SJCRH30 (cell line): Measurements from ENCODE around the gene PRKCE. TPM values are rescaled to one million over a fixed set of nuclear protein-coding genes. Genes with fewer than 3 reads are reported as not detected.
"Not testable (repeated sequence)": the region's sequence is repeated elsewhere in the genome, so short reads cannot be mapped to it uniquely, and the experiment has no call there.

Experiments used
- DNase-seq, 2 experiments: peaks; one replicate each; pipeline ENCODE4 v3.0.0-alpha.2; 2015 to 2020
- H3K27ac ChIP-seq: fragments of 250-450 bp; sonication (Bioruptor Pico); 2 replicates; pipeline ENCODE4 v1.5.1; 2020; ENCODE audit warnings: mild to moderate bottlenecking, moderate library complexity
- H3K27me3 ChIP-seq: fragments of 250-450 bp; sonication (Bioruptor Pico); 2 replicates; pipeline ENCODE4 v1.5.1; 2020; ENCODE audit warnings: mild to moderate bottlenecking, moderate library complexity
- H3K36me3 ChIP-seq: fragments of 250-450 bp; sonication (Bioruptor Pico); 2 replicates; pipeline ENCODE4 v1.5.1; 2020; ENCODE audit warnings: mild to moderate bottlenecking, moderate library complexity
- H3K4me1 ChIP-seq: fragments of 250-450 bp; sonication (Bioruptor Pico); 2 replicates; pipeline ENCODE4 v1.5.1; 2020; ENCODE audit warnings: mild to moderate bottlenecking, moderate library complexity
- H3K4me3 ChIP-seq: fragments of 250-450 bp; sonication (Bioruptor Pico); 2 replicates; pipeline ENCODE4 v1.5.1; 2020; ENCODE audit warnings: mild to moderate bottlenecking, moderate library complexity
- H3K9me3 ChIP-seq: fragments of 250-450 bp; sonication (Bioruptor Pico); replicated peaks from 2 replicates; pipeline ENCODE4 v1.5.1; 2020; ENCODE audit warnings: mild to moderate bottlenecking, moderate library complexity
- total RNA-seq: library from RNA; depleted of rRNA; stranded (reverse); fragments of >200 nt; shearing (Covaris generic); gene quantifications from 2 replicates; pipeline ENCODE4 v1.2.3, GENCODE V29; 2014

The PRKCE gene
- total RNA-seq, 1 experiment from 2014 or later = 11.9 TPM

GRCh38 chr2:45858872-45859271 lies 207.4 kb downstream of the PRKCE start:
- H3K36me3 ChIP-seq, H3K27me3 ChIP-seq: not testable (repeated sequence)

GRCh38 chr2:45859682-45860081 lies 208.2 kb downstream of the PRKCE start:
- no peaks in the 10 kb centered on the region for H3K36me3 ChIP-seq
- no peaks in the 10 kb centered on the region for H3K27me3 ChIP-seq
- H3K27ac ChIP-seq = no peak overlapping the region
- peaks cover 10% of the 10 kb centered on the region for H3K4me1 ChIP-seq
- no peak overlapping the region for H3K4me3 ChIP-seq
- no peak for DNase-seq
- no peaks in the 10 kb centered on the region for H3K9me3 ChIP-seq

More at GRCh38 chr2:45858872-45859271, 207.4 kb downstream of the PRKCE start:
- DNase-seq, H3K27ac ChIP-seq, H3K9me3 ChIP-seq, H3K4me3 ChIP-seq: not testable (repeated sequence)
- peaks cover 10% of the 10 kb centered on the region for H3K4me1 ChIP-seq

GRCh38 chr2:45860136-45861121 lies 209.0 kb downstream of the PRKCE start:
- Histone ChIP-seq H3K27me3 (no peaks in the 10 kb centered on the region), H3K27ac (no peak overlapping the region), H3K9me3 (no peaks in the 10 kb centered on the region), H3K4me1 (peaks cover 10% of the 10 kb centered on the region), H3K36me3 (no peaks in the 10 kb centered on the region), H3K4me3 (0 out of 2 replicates have a peak overlapping the region, but pooled peaks have one; percentile 2)
- DNase-seq = peak; percentile 71 to 84

- peaks cover 10% of the 10 kb centered on the region for H3K4me1 ChIP-seq
- no peaks in the 10 kb centered on the region for H3K27me3 ChIP-seq
- H3K4me3 ChIP-seq = no peak overlapping the region
- H3K9me3 ChIP-seq = no peaks in the 10 kb centered on the region
- no peaks in the 10 kb centered on the region for H3K36me3 ChIP-seq
- no peak for DNase-seq
- H3K27ac ChIP-seq = no peak overlapping the region
Measured at GRCh38 chr2:45862843-45863242, 211.4 kb downstream of the PRKCE start.

GRCh38 chr2:45864121-45864520 lies 212.6 kb downstream of the PRKCE start:
- Histone ChIP-seq H3K36me3 (no peaks in the 10 kb centered on the region), H3K27ac (no peak overlapping the region), H3K9me3 (no peaks in the 10 kb centered on the region), H3K4me1 (peaks cover 13% of the 10 kb centered on the region), H3K4me3 (no peak overlapping the region), H3K27me3 (no peaks in the 10 kb centered on the region)
- no peak for DNase-seq

- Histone ChIP-seq H3K9me3 (no peaks in the 10 kb centered on the region), H3K27ac (no peak overlapping the region), H3K27me3 (no peaks in the 10 kb centered on the region), H3K4me1 (peaks cover 29% of the 10 kb centered on the region), H3K4me3 (no peak overlapping the region), H3K36me3 (no peaks in the 10 kb centered on the region)
- DNase-seq = no peak
Measured at GRCh38 chr2:45867349-45867748, 215.9 kb downstream of the PRKCE start.

- Histone ChIP-seq H3K36me3 (no peaks in the 10 kb centered on the region), H3K27ac (no peak overlapping the region), H3K4me3 (no peak overlapping the region), H3K9me3 (no peaks in the 10 kb centered on the region), H3K4me1 (peaks cover 31% of the 10 kb centered on the region), H3K27me3 (no peaks in the 10 kb centered on the region)
- no peak for DNase-seq
Measured at GRCh38 chr2:45867800-45868199, 216.3 kb downstream of the PRKCE start.

GRCh38 chr2:45869165-45869501 lies 217.7 kb downstream of the PRKCE start:
- Histone ChIP-seq H3K4me1 (peaks cover 31% of the 10 kb centered on the region), H3K27me3 (no peaks in the 10 kb centered on the region), H3K4me3 (no peak overlapping the region), H3K27ac (no peak overlapping the region), H3K9me3 (no peaks in the 10 kb centered on the region), H3K36me3 (no peaks in the 10 kb centered on the region)
- no peak for DNase-seq

- peak; percentile 72 to 80 for DNase-seq
- no peaks in the 10 kb centered on the region for H3K36me3 ChIP-seq
- peaks cover 36% of the 10 kb centered on the region for H3K4me1 ChIP-seq
- H3K27me3 ChIP-seq = no peaks in the 10 kb centered on the region
- 0 out of 2 replicates have a peak overlapping the region, but pooled peaks have one; percentile 6 for H3K27ac ChIP-seq
- no peak overlapping the region for H3K4me3 ChIP-seq
- no peaks in the 10 kb centered on the region for H3K9me3 ChIP-seq
Measured at GRCh38 chr2:45871025-45871424, 219.6 kb downstream of the PRKCE start.

- peak; percentile 55 to 82 for DNase-seq
- H3K9me3 ChIP-seq = 0 out of 2 replicates have a peak, but pooled peaks cover 1% of the 10 kb centered on the region
- H3K27ac ChIP-seq = 0 out of 2 replicates have a peak overlapping the region, but pooled peaks have one; percentile 6
- peaks cover 36% of the 10 kb centered on the region for H3K4me1 ChIP-seq
- no peak overlapping the region for H3K4me3 ChIP-seq
- H3K27me3 ChIP-seq = no peaks in the 10 kb centered on the region
- no peaks in the 10 kb centered on the region for H3K36me3 ChIP-seq
Measured at GRCh38 chr2:45871541-45871940, 220.1 kb downstream of the PRKCE start.

- H3K4me1 ChIP-seq = peaks cover 36% of the 10 kb centered on the region
- no peak overlapping the region for H3K4me3 ChIP-seq
- 0 out of 2 replicates have a peak, but pooled peaks cover 3% of the 10 kb centered on the region for H3K9me3 ChIP-seq
- H3K27ac ChIP-seq = no peak overlapping the region
- no peak for DNase-seq
- no peaks in the 10 kb centered on the region for H3K27me3 ChIP-seq
- H3K36me3 ChIP-seq = no peaks in the 10 kb centered on the region
Measured at GRCh38 chr2:45872211-45872610, 220.7 kb downstream of the PRKCE start.

- peaks cover 32% of the 10 kb centered on the region for H3K4me1 ChIP-seq
- DNase-seq = peak in 1 of 2 experiments; percentile 59
- H3K27ac ChIP-seq = no peak overlapping the region
- H3K27me3 ChIP-seq = no peaks in the 10 kb centered on the region
- H3K9me3 ChIP-seq = peaks cover 3% of the 10 kb centered on the region; the same call in 1 of the 2 replicates
- H3K4me3 ChIP-seq = no peak overlapping the region
- no peaks in the 10 kb centered on the region for H3K36me3 ChIP-seq
Measured at GRCh38 chr2:45874344-45874743, 222.9 kb downstream of the PRKCE start.

- H3K36me3 ChIP-seq = no peaks in the 10 kb centered on the region
- H3K9me3 ChIP-seq = peaks cover 3% of the 10 kb centered on the region; the same call in 1 of the 2 replicates
- no peaks in the 10 kb centered on the region for H3K27me3 ChIP-seq
- DNase-seq = no peak
- no peak overlapping the region for H3K27ac ChIP-seq
- H3K4me3 ChIP-seq = no peak overlapping the region
- peaks cover 13% of the 10 kb centered on the region for H3K4me1 ChIP-seq
Measured at GRCh38 chr2:45876611-45877010, 225.1 kb downstream of the PRKCE start.

GRCh38 chr2:45879406-45879805 lies 227.9 kb downstream of the PRKCE start:
- Histone ChIP-seq H3K27ac (no peak overlapping the region), H3K4me1 (0 out of 2 replicates have a peak, but pooled peaks cover 3% of the 10 kb centered on the region), H3K4me3 (no peak overlapping the region), H3K27me3 (no peaks in the 10 kb centered on the region), H3K36me3 (no peaks in the 10 kb centered on the region), H3K9me3 (peaks cover 3% of the 10 kb centered on the region; the same call in 1 of the 2 replicates)
- DNase-seq = no peak

GRCh38 chr2:45879936-45880335 lies 228.5 kb downstream of the PRKCE start:
- no peak overlapping the region for H3K4me3 ChIP-seq
- peaks cover 3% of the 10 kb centered on the region; the same call in 1 of the 2 replicates for H3K9me3 ChIP-seq
- no peaks in the 10 kb centered on the region for H3K36me3 ChIP-seq
- no peaks in the 10 kb centered on the region for H3K27me3 ChIP-seq
- 0 out of 2 replicates have a peak, but pooled peaks cover under 1% of the 10 kb centered on the region for H3K4me1 ChIP-seq
- no peak overlapping the region for H3K27ac ChIP-seq
- no peak for DNase-seq
